Astrocyte (in vitro differentiated cells and primary cell): Measurements from ENCODE around the gene ZNF862.

Experiments
- CTCF ChIP-seq: IDR thresholded peaks from 2 replicates; pipeline ENCODE4 v1.5.1; 2011; ENCODE audit warnings: low read depth, mild to moderate bottlenecking, inconsistent platforms, low read length, moderate library complexity; ENCODE audit not compliant: insufficient read depth
- EZH2 ChIP-seq: IDR thresholded peaks from 2 replicates; pipeline ENCODE4 v1.6.1; 2012; ENCODE audit warnings: mild to moderate bottlenecking, low read length, inconsistent platforms; ENCODE audit not compliant: insufficient read depth

- TF ChIP-seq CTCF: no peak
- TF ChIP-seq EZH2: no peak
These were observed 31.4 kb upstream of the ZNF862 start for GRCh38 chr7:149806726-149807125.
